ENCODE results near the gene GGA2.

The GGA2 gene

DNA sequence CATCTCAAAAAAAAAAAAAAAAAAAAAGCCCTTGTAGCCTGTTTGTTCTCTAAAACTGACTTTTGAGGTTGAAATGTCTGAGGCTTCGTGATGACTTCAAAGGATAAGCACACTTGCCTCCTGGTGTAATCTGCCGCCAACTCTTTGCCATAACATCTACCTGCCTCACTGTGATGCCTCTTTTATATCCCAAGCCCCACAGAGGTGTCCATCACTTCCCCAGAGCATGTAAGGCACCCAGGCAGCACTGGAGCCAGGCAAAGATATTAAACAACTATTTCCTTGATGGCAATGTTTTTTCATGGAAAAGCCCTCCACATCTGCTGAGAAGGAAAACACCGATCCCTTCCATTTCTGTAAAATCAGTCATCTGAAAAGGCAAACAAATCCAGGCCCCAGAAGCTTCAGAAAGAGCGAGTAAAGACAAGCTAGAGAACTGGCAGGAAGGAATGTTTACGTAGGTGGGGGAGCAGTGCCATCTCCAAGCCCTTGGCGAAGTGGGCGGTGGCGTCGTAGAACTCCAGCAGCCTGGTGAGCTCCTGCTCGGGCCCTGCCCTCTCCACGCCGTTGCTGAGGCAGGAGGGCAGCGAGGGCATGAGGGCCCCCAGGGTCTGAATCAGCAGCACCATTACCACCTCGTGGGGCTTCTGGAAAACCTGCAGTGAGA is 85.9 kb downstream of the GGA2 start:
- in situ Hi-C loops (cut with MboI; ENCODE audit: low sequenced_read_pairs, unreplicated experiment): no loop called here
- TF ChIP-seq CTCF (IDR thresholded peaks at IDR 0.05; ENCODE audit: borderline replicate concordance, control extremely low read depth, extremely low read depth, insufficient read depth, missing control alignments): no peak
- DNase-seq (ENCODE audit: low spot score): no peak

DNA sequence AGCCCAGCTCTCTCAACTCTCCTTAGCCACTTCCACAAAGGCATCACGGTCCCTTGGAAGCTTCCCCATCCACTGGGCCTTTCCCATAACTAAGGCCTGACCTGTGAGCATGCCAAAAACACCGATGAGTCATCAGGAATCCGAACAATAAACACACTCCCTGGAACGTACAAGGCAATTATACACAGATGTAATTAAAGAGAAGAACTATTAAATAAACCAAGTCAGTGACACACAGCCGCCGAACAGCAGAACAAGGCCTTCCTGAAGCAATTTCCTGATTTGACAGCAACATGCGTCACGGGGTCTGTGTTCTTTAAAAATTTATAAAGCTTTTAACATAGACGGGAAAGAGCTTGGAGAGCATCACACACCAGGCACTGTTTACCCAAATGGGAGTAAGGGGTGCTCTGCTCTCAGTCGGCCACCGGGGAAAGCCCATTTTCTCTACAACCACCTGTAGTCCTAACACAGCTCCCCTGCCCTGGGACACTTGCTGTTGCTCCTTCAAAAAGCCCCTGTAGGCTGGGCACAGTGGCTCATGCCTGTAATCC is 86.7 kb downstream of the GGA2 start:
- no peak for TF ChIP-seq CTCF (IDR thresholded peaks at IDR 0.05; ENCODE audit: borderline replicate concordance, control extremely low read depth, extremely low read depth, insufficient read depth, missing control alignments)
- in situ Hi-C loops (cut with MboI; ENCODE audit: low sequenced_read_pairs, unreplicated experiment): no loop called here
- no peak for DNase-seq (ENCODE audit: low spot score)

GRCh38 chr16:23420011-23420410 is 90.3 kb downstream of the GGA2 start:
- DNase-seq (ENCODE audit: low spot score): no peak
- in situ Hi-C loops (cut with MboI; ENCODE audit: low sequenced_read_pairs, unreplicated experiment): no loop called here
- no peak for TF ChIP-seq CTCF (IDR thresholded peaks at IDR 0.05; ENCODE audit: borderline replicate concordance, control extremely low read depth, extremely low read depth, insufficient read depth, missing control alignments)

GRCh38 chr16:23416816-23417215 is 93.5 kb downstream of the GGA2 start:
- DNase-seq (ENCODE audit: low spot score): no peak
- no peak for TF ChIP-seq CTCF (IDR thresholded peaks at IDR 0.05; ENCODE audit: borderline replicate concordance, control extremely low read depth, extremely low read depth, insufficient read depth, missing control alignments)
- in situ Hi-C loops (cut with MboI; ENCODE audit: low sequenced_read_pairs, unreplicated experiment): no loop called here

DNA sequence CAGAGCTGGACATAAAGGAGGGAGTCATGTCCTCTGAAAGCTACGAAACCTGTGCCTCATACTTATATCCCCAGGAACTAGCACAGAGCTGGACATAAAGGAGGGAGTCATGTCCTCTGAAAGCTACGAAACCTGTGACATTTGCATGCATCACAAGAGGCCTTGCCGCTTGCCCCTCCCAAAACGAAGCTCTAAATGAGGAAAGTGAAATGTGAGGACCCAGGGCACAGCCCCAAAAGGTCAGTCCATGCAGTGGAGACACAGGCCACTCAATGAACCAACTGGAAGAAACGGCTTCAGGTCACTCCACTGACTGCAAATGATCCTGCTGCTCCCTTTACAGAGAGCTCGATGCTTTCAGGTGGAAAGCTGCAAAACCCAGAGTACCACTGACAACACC is 95.6 kb downstream of the GGA2 start:
- TF ChIP-seq CTCF (IDR thresholded peaks at IDR 0.05; ENCODE audit: borderline replicate concordance, control extremely low read depth, extremely low read depth, insufficient read depth, missing control alignments): no peak
- in situ Hi-C loops (cut with MboI; ENCODE audit: low sequenced_read_pairs, unreplicated experiment): no loop called here
- no peak for DNase-seq (ENCODE audit: low spot score)
